Pancreas (tissue), 10 donors: Measurements from ENCODE around the gene LAMTOR4. TPM values are rescaled to one million over a fixed set of nuclear protein-coding genes. Genes with fewer than 3 reads are reported as not detected.

Experiments used
- ATAC-seq, 4 donors: fragments of 200-7000 bp; cut with Tn5 transposase; one replicate each; pipeline versions ENCODE4 v1.8.0 to v1.9.1; 2020; ENCODE audit warnings: mild to moderate bottlenecking in 4 of 4, moderate library complexity in 4 of 4
- DNase-seq, 6 donors: peaks; one replicate each; pipeline ENCODE4 v3.0.0-alpha.2; 2020
- FAIRE-seq: peaks from 2 replicates; lab custom pipeline; 2012; peaks lifted over from hg19 to GRCh38; lab: Jason Lieb, UNC
- H3K27ac ChIP-seq, 4 donors: fragments of 200-600 bp; sonication (generic); 1 replicate in 3 of 4; 2 replicates in 1 of 4; pipeline versions ENCODE4 v1.5.0 to v1.8.0; 2020
- H3K27me3 ChIP-seq, 4 donors: fragments of 200-600 bp; one replicate each; pipeline ENCODE4 v1.8.0; 2021
- H3K36me3 ChIP-seq, 3 donors: fragments of 200-600 bp; sonication (generic) in 1 of 3; one replicate each; pipeline versions ENCODE4 v1.5.0 to v1.8.0; 2020 to 2021
- H3K4me1 ChIP-seq, 3 donors: fragments of 200-600 bp; one replicate each; pipeline ENCODE4 v1.8.0; 2021
- H3K4me3 ChIP-seq, 4 donors: fragments of 200-600 bp; sonication (generic) in 2 of 4; one replicate each; pipeline versions ENCODE4 v1.5.0 to v1.8.0; 2020 to 2021
- H3K9me3 ChIP-seq, 4 donors: fragments of 200-600 bp; one replicate each; pipeline ENCODE4 v1.8.0; 2021
- WGBS, 2 donors: extraction: QIAGEN DNeasy Blood & Tissue Kit; methylation state at CpG; one replicate each; pipeline ENCODE4 v1.1.7; 2013; 5-methylcytosine and 5-hydroxymethylcytosine counted together
- intact Hi-C, 3 donors: fragments of 100-400 bp; cut with DNase I; formaldehyde crosslinking; loops; one replicate each; pipeline versions ENCODE4 v1.11.1 to v1.14.2; 2022
- polyA plus RNA-seq, 2 donors: library from polyadenylated mRNA; stranded (reverse); fragments of 200-250 nt; gene quantifications; one replicate each; pipeline ENCODE4 v1.2.3, GENCODE V29; 2013
- total RNA-seq, 6 donors: library from RNA; stranded (reverse); fragmentation: NEBNext Ultra II Directional in 4 of 6; extraction: Animal tissue kit (Norgen Biotek cat#: 25700) in 4 of 6; gene quantifications; one replicate each; pipeline versions ENCODE4 v1.2.1 to v1.2.4, GENCODE V29; 2021 to 2023
- TF ChIP-seq, protein P1 (sequence below), 4 donors: fragments of 200-600 bp; sonication (generic) in 3 of 4; IDR thresholded peaks; one replicate each; pipeline versions ENCODE4 v1.5.0 to v1.8.0; 2021; ENCODE audit warnings: antibody characterized with exemption in 4 of 4
- donor health status: healthy with polysubstance abuse.
- donor health status: DM: no; HTN: no; CAD: no; lungs with moderate emphysema.
- donor health status: DM: no; HTN: no; CAD: no.
- donor health status: control.
- donor health status: control.
- donor health status: Bipolar disorder and iron deficiency.
- donor health status: DM: yes; HTN: yes; CAD: no.
- donor health status: DM: no; HTN: no; CAD: no.
- donor health status: DM: no; HTN: no; CAD: no.
- donor health status: DM: yes; HTN: yes; CAD: no.

LAMTOR4 gene
- total and polyA plus RNA-seq, 8 donors: 43.8 to 209 (median 55.6) TPM

- no peaks in the 10 kb centered on the region for H3K27me3 ChIP-seq
- no peaks in the 10 kb centered on the region for H3K9me3 ChIP-seq
- H3K4me1 ChIP-seq: peaks cover 0 to 11% (median 8%) of the 10 kb centered on the region in 3 donors
- H3K27ac ChIP-seq: no peak overlapping the region
- no peak for FAIRE-seq
- no peaks in the 10 kb centered on the region for H3K36me3 ChIP-seq
- TF ChIP-seq, protein P1, sequence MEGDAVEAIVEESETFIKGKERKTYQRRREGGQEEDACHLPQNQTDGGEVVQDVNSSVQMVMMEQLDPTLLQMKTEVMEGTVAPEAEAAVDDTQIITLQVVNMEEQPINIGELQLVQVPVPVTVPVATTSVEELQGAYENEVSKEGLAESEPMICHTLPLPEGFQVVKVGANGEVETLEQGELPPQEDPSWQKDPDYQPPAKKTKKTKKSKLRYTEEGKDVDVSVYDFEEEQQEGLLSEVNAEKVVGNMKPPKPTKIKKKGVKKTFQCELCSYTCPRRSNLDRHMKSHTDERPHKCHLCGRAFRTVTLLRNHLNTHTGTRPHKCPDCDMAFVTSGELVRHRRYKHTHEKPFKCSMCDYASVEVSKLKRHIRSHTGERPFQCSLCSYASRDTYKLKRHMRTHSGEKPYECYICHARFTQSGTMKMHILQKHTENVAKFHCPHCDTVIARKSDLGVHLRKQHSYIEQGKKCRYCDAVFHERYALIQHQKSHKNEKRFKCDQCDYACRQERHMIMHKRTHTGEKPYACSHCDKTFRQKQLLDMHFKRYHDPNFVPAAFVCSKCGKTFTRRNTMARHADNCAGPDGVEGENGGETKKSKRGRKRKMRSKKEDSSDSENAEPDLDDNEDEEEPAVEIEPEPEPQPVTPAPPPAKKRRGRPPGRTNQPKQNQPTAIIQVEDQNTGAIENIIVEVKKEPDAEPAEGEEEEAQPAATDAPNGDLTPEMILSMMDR (IDR thresholded peaks at IDR 0.05): no peak
- WGBS, 2 donors: 54 to 57% methylated on average over 13 of the region's 13 CpGs
- intact Hi-C loops: no loop called here
- no peak for DNase-seq
- no peak for ATAC-seq
- H3K4me3 ChIP-seq: no peak overlapping the region
Measured at GRCh38 chr7:100122067-100122466, 26.7 kb upstream of the LAMTOR4 start.

GRCh38 chr7:100122568-100122967 lies 26.1 kb upstream of the LAMTOR4 start:
- ATAC-seq (no peak), FAIRE-seq (no peak), DNase-seq (no peak)
- H3K4me3 ChIP-seq: no peak overlapping the region
- H3K27me3 ChIP-seq: no peaks in the 10 kb centered on the region
- H3K4me1 ChIP-seq: peaks cover 0 to 11% (median 8%) of the 10 kb centered on the region in 3 donors
- H3K27ac ChIP-seq: no peak overlapping the region
- no peaks in the 10 kb centered on the region for H3K9me3 ChIP-seq
- TF ChIP-seq, protein P1 (IDR thresholded peaks at IDR 0.05): no peak
- H3K36me3 ChIP-seq: no peaks in the 10 kb centered on the region
- intact Hi-C loops: no loop called here
- WGBS, 2 donors: 95 to 100% methylated on average over 1 of the region's 1 CpG

- H3K27ac ChIP-seq: no peak overlapping the region
Measured at GRCh38 chr7:100124301-100125230, 24.2 kb upstream of the LAMTOR4 start.

GRCh38 chr7:100126239-100126930 lies 22.3 kb upstream of the LAMTOR4 start:
- Histone ChIP-seq H3K27ac (peak overlapping the region; percentile 84 to 94 (median 89)), H3K4me1 (peaks cover 0 to 13% (median 8%) of the 10 kb centered on the region in 3 donors), H3K9me3 (no peaks in the 10 kb centered on the region), H3K4me3 (peak overlapping the region; percentile 54 to 98 (median 94)), H3K27me3 (no peaks in the 10 kb centered on the region), H3K36me3 (no peaks in the 10 kb centered on the region)
- TF ChIP-seq, protein P1 (IDR thresholded peaks at IDR 0.05): no peak
- ATAC-seq: peak; percentile 0 to 51 (median 31)
- 9 to 10% methylated on average over 29 of the region's 29 CpGs for whole genome bisulfite sequencing, 2 donors
- FAIRE-seq: no peak
- peak in 1 of 6 donors; percentile 86 for DNase-seq
- intact Hi-C loops: no loop called here

More at GRCh38 chr7:100124301-100125230, 24.2 kb upstream of the LAMTOR4 start:
- intact Hi-C loops: no loop called here
- WGBS, 2 donors: 81 to 87% methylated on average over 4 of the region's 4 CpGs
- Histone ChIP-seq H3K9me3 (no peaks in the 10 kb centered on the region), H3K4me3 (no peak overlapping the region), H3K36me3 (no peaks in the 10 kb centered on the region), H3K4me1 (peaks cover 0 to 17% (median 8%) of the 10 kb centered on the region in 3 donors), H3K27me3 (no peaks in the 10 kb centered on the region)
- FAIRE-seq (no peak), DNase-seq (no peak), ATAC-seq (no peak)
- TF ChIP-seq, protein P1 (IDR thresholded peaks at IDR 0.05): no peak
